MCF 10A (cell line): Measurements from ENCODE around the gene ZNF208. TPM values are rescaled to one million over a fixed set of nuclear protein-coding genes. Genes with fewer than 3 reads are reported as not detected.
"Not testable (repeated sequence)": the region's sequence is repeated elsewhere in the genome, so short reads cannot be mapped to it uniquely, and the experiment has no call there.

ENCODE experiments used
- Bru-seq: library from RNA; stranded (reverse); fragments of 400-500 nt; gene quantifications from one replicate; lab custom pipeline; 2021; lab: Mats Ljungman, UMichigan
- BruChase-seq, 2 experiments: library from RNA; stranded (reverse); fragments of 400-500 nt; gene quantifications; one replicate each; lab custom pipeline; 2021; lab: Mats Ljungman, UMichigan
- BruUV-seq: library from RNA; stranded (reverse); fragments of 400-500 nt; replicated peaks from 2 replicates; lab custom pipeline; 2021; lab: Mats Ljungman, UMichigan
- CTCF ChIA-PET: fragments of 300-600 bp; sonication (Branson Sonifier 250); formaldehyde crosslinking; extraction: SDS; loops from one replicate; lab custom pipeline; 2021; ENCODE audit warnings: antibody characterized with exemption, inconsistent platforms; lab: Yijun Ruan, JAX
- POLR2A ChIA-PET: fragments of 300-600, 350-650 bp; sonication (Branson Sonifier 250); formaldehyde crosslinking; extraction: SDS; loops from one replicate; lab custom pipeline; 2020; ENCODE audit warnings: antibody characterized with exemption, inconsistent platforms; lab: Yijun Ruan, JAX
- DNase-seq: peaks from one replicate; pipeline ENCODE4 v3.0.0-alpha.2; 2018; ENCODE audit not compliant: unreplicated experiment
- H3K27ac Mint-ChIP-seq: one replicate; pipeline ENCODE4 v1.8.0; 2022; ENCODE audit warnings: mild to moderate bottlenecking, low read depth, mixed read lengths; ENCODE audit not compliant: unreplicated experiment
- H3K27me3 Mint-ChIP-seq: one replicate; pipeline ENCODE4 v1.8.0; 2022; ENCODE audit warnings: mixed read lengths; ENCODE audit not compliant: insufficient read depth, unreplicated experiment
- H3K36me3 Mint-ChIP-seq: one replicate; pipeline ENCODE4 v1.8.0; 2022; ENCODE audit warnings: mild to moderate bottlenecking, moderate library complexity, mixed read lengths; ENCODE audit not compliant: insufficient read depth, unreplicated experiment
- H3K4me1 Mint-ChIP-seq: one replicate; pipeline ENCODE4 v1.8.0; 2022; ENCODE audit warnings: mixed read lengths; ENCODE audit not compliant: insufficient read depth, unreplicated experiment
- H3K4me3 Mint-ChIP-seq: one replicate; pipeline ENCODE4 v1.8.0; 2022; ENCODE audit warnings: mild to moderate bottlenecking, moderate library complexity, mixed read lengths; ENCODE audit not compliant: unreplicated experiment
- H3K9me3 Mint-ChIP-seq: one replicate; pipeline ENCODE4 v1.8.0; 2022; ENCODE audit warnings: mixed read lengths; ENCODE audit not compliant: unreplicated experiment
- CTCF ChIP-seq: fragments of 200-600 bp; IDR thresholded peaks from one replicate; pipeline ENCODE4 v1.8.0; 2022; ENCODE audit warnings: antibody characterized with exemption, mild to moderate bottlenecking; ENCODE audit not compliant: unreplicated experiment
- intact Hi-C: fragments of 100-400 bp; cut with micrococcal nuclease; formaldehyde crosslinking; loops from 2 replicates; pipeline ENCODE4 v1.14.1; 2022
- long read RNA-seq: library from polyadenylated mRNA; stranded (forward); transcript quantifications from one replicate; pipeline ENCODE4 v2.0.0, GENCODE V29; 2022
- total RNA-seq: library from RNA; stranded (reverse); gene quantifications from 2 replicates; pipeline ENCODE4 v1.2.3, GENCODE V29; 2022

Gene ZNF208
- not detected in 2 replicates for total RNA-seq
- not detected for Bru-seq, nascent RNA
- BruChase-seq, experiment 1, labeled RNA remaining after a 6-hour chase: not detected
- not detected for BruChase-seq, experiment 2, labeled RNA remaining after a 2-hour chase
- long read RNA-seq: 0 reads

GRCh38 chr19:22010437-22011143 lies at the start of gene ZNF208:
ZNF208 (minus strand) TSS chr19:22010943; CDS start chr19:22010794, 149 bp downstream.
- POLR2A ChIA-PET, DNase-seq, intact Hi-C loops, BruUV-seq, H3K36me3 Mint-ChIP-seq, H3K27me3 Mint-ChIP-seq, H3K4me3 Mint-ChIP-seq, H3K4me1 Mint-ChIP-seq, H3K27ac Mint-ChIP-seq: not testable (repeated sequence)
- peaks cover 15% of the 10 kb centered on the region for H3K9me3 Mint-ChIP-seq
- CTCF ChIA-PET: interaction anchor here (0.6 kb wide), 1 partner anchor 240 kb away, joined by 3 read pairs; no protein-coding TSS in a partner anchor

GRCh38 chr19:22052644-22053013 lies 41.9 kb upstream of the ZNF208 start:
- Mint-ChIP-seq H3K27ac (no peak overlapping the region), H3K4me1 (no peaks in the 10 kb centered on the region), H3K4me3 (no peak overlapping the region), H3K27me3 (no peaks in the 10 kb centered on the region), H3K36me3 (no peaks in the 10 kb centered on the region), H3K9me3 (peaks cover 15% of the 10 kb centered on the region)
- no peak for TF ChIP-seq CTCF
- ChIA-PET POLR2A (no interaction called here), CTCF (no interaction called here)
- no TSS peak for BruUV-seq
- no peak for DNase-seq
- intact Hi-C loops: no loop called here

- H3K36me3 Mint-ChIP-seq, CTCF ChIA-PET, H3K27me3 Mint-ChIP-seq, BruUV-seq, H3K27ac Mint-ChIP-seq, H3K4me3 Mint-ChIP-seq, POLR2A ChIA-PET, intact Hi-C loops, H3K4me1 Mint-ChIP-seq, DNase-seq: not testable (repeated sequence)
- peaks cover 25% of the 10 kb centered on the region for H3K9me3 Mint-ChIP-seq
These were observed 30.4 kb upstream of the ZNF208 start for GRCh38 chr19:22041151-22041550.

GRCh38 chr19:22030680-22031079 lies 19.9 kb upstream of the ZNF208 start:
- Mint-ChIP-seq H3K27me3 (no peaks in the 10 kb centered on the region), H3K4me3 (no peak overlapping the region), H3K27ac (no peak overlapping the region), H3K4me1 (no peaks in the 10 kb centered on the region), H3K9me3 (peaks cover 24% of the 10 kb centered on the region), H3K36me3 (no peaks in the 10 kb centered on the region)
- intact Hi-C loops: no loop called here
- no TSS peak for BruUV-seq
- TF ChIP-seq CTCF: no peak
- POLR2A ChIA-PET: no interaction called here
- CTCF ChIA-PET: no interaction called here
- no peak for DNase-seq

- Mint-ChIP-seq H3K27ac (no peak overlapping the region), H3K36me3 (no peaks in the 10 kb centered on the region), H3K9me3 (peaks cover 16% of the 10 kb centered on the region), H3K27me3 (no peaks in the 10 kb centered on the region), H3K4me1 (no peaks in the 10 kb centered on the region), H3K4me3 (no peak overlapping the region)
- TF ChIP-seq CTCF: no peak
- BruUV-seq: no TSS peak
- CTCF ChIA-PET: no interaction called here
- no peak for DNase-seq
- intact Hi-C loops: no loop called here
- POLR2A ChIA-PET: no interaction called here
These were observed 15.9 kb upstream of the ZNF208 start for GRCh38 chr19:22026687-22027086.

- DNase-seq, H3K4me3 Mint-ChIP-seq, H3K27ac Mint-ChIP-seq, H3K4me1 Mint-ChIP-seq, CTCF ChIA-PET, intact Hi-C loops, H3K27me3 Mint-ChIP-seq, POLR2A ChIA-PET, H3K36me3 Mint-ChIP-seq, BruUV-seq: not testable (repeated sequence)
- H3K9me3 Mint-ChIP-seq: peaks cover 16% of the 10 kb centered on the region
These were observed 14.8 kb upstream of the ZNF208 start for GRCh38 chr19:22025539-22025938.
